Breast epithelium (tissue), 3 donors: ENCODE results near the gene SKA3.
"Not testable (repeated sequence)": the region's sequence is repeated elsewhere in the genome, so short reads cannot be mapped to it uniquely, and the experiment has no call there.

ENCODE experiments used
- CTCF ChIP-seq, 3 donors: fragments of 450-650 bp; IDR thresholded peaks; one replicate each; pipeline ENCODE4 v1.5.1; 2016 to 2017; ENCODE audit warnings: antibody characterized with exemption in 3 of 3, mild to moderate bottlenecking in 3 of 3, moderate library complexity in 3 of 3
- POLR2A ChIP-seq: fragments of 450-650 bp; IDR thresholded peaks from one replicate; pipeline ENCODE4 v1.6.1; 2016; ENCODE audit warnings: antibody characterized with exemption, mild to moderate bottlenecking, moderate library complexity
- POLR2AphosphoS5 ChIP-seq, 3 donors: sonication (generic); formaldehyde crosslinking; IDR thresholded peaks; one replicate each; pipeline ENCODE4 v1.6.1; 2017; ENCODE audit warnings: antibody characterized with exemption in 3 of 3

DNA sequence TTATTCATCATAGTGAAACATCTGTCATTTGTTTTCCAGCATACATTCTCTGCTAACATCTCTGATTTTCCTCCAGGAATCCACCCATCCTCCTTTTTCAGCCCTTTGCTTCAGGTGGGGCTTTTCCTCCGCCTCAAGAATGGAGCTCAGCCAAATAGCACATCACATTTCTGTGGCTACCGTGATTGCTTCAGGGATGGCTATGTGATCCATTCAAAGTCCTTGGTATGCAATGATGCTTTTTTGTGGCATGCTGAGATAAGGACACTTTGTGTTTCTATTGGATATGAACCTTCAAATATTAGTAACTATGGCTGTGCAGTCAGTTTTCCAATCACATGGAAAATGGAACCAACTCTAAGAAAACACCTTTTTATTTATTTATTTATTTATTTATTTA is 18.4 kb upstream of the SKA3 start:
- TF ChIP-seq CTCF (IDR thresholded peaks at IDR 0.05); POLR2AphosphoS5 (IDR thresholded peaks at IDR 0.05); POLR2A: not testable (repeated sequence)
